CD4-positive, alpha-beta memory T cell (primary cell): ENCODE measurements around the gene FAM163B. TPM values are rescaled to one million over a fixed set of nuclear protein-coding genes. Genes with fewer than 3 reads are reported as not detected.
A peak's percentile ranks its signal among the peaks of the same experiment; 100 is the strongest.

Source experiments
- CTCF ChIA-PET: fragments of 350-600 bp; sonication (Branson Sonifier 250); formaldehyde crosslinking; loops from one replicate; lab custom pipeline; 2021; ENCODE audit warnings: inconsistent platforms; ENCODE audit not compliant: partially characterized antibody; lab: Charles Lee
- POLR2A ChIA-PET: fragments of 350-600 bp; sonication (Branson Sonifier 250); formaldehyde crosslinking; loops from one replicate; lab custom pipeline; 2021; ENCODE audit not compliant: partially characterized antibody; lab: Charles Lee
- DNase-seq, 5 donors: peaks; one replicate each; pipeline versions ENCODE4 v3.0.0 to v3.0.0-alpha.2; 2020 to 2022; ENCODE audit warnings: mixed read lengths in 1 of 5
- H3K27ac ChIP-seq: one replicate; pipeline ENCODE4 v1.7.0; 2013; ENCODE audit warnings: low read depth, low read length
- H3K27me3 ChIP-seq: 2 replicates; pipeline ENCODE4 v1.7.0; 2013; ENCODE audit warnings: mild to moderate bottlenecking, low read length, moderate library complexity; ENCODE audit not compliant: insufficient read depth
- H3K36me3 ChIP-seq: 2 replicates; pipeline ENCODE4 v1.7.0; 2013; ENCODE audit warnings: mild to moderate bottlenecking, low read length, moderate library complexity; ENCODE audit not compliant: insufficient read depth
- H3K4me1 ChIP-seq: 2 replicates; pipeline ENCODE4 v1.7.0; 2013; ENCODE audit warnings: mild to moderate bottlenecking, low read length, moderate library complexity; ENCODE audit not compliant: insufficient read depth
- H3K4me3 ChIP-seq, 2 donors: one replicate each; pipeline ENCODE4 v1.7.0; 2013; ENCODE audit warnings: low read length in 2 of 2, mild to moderate bottlenecking in 1 of 2
- H3K9me3 ChIP-seq, 2 donors: one replicate each; pipeline ENCODE4 v1.7.0; 2013; ENCODE audit warnings: low read length in 2 of 2, control low read depth in 1 of 2; ENCODE audit not compliant: control insufficient read depth in 1 of 2
- H3K27ac Mint-ChIP-seq, 7 donors: one replicate each; pipeline ENCODE4 v1.8.0; 2020 to 2021; ENCODE audit warnings: mixed read lengths in 7 of 7, mild to moderate bottlenecking in 6 of 7, inconsistent platforms in 3 of 7, moderate library complexity in 3 of 7
- H3K27me3 Mint-ChIP-seq, 2 donors: one replicate each; pipeline ENCODE4 v1.8.0; 2020 to 2021; ENCODE audit warnings: mixed read lengths in 2 of 2
- H3K36me3 Mint-ChIP-seq, 2 donors: one replicate each; pipeline ENCODE4 v1.8.0; 2020 to 2021; ENCODE audit warnings: mixed read lengths in 2 of 2, inconsistent platforms in 1 of 2, mild to moderate bottlenecking in 1 of 2
- H3K4me1 Mint-ChIP-seq, 4 donors: one replicate each; pipeline ENCODE4 v1.8.0; 2020 to 2021; ENCODE audit warnings: mixed read lengths in 4 of 4, mild to moderate bottlenecking in 1 of 4
- H3K4me3 Mint-ChIP-seq, 8 donors: one replicate each; pipeline ENCODE4 v1.8.0; 2020 to 2021; ENCODE audit warnings: mixed read lengths in 8 of 8, mild to moderate bottlenecking in 7 of 8, moderate library complexity in 6 of 8, inconsistent platforms in 3 of 8
- H3K9me3 Mint-ChIP-seq, 8 donors: one replicate each; pipeline ENCODE4 v1.8.0; 2020 to 2021; ENCODE audit warnings: mixed read lengths in 8 of 8, mild to moderate bottlenecking in 5 of 8, inconsistent platforms in 3 of 8, moderate library complexity in 1 of 8
- intact Hi-C: fragments of 100-400 bp; cut with micrococcal nuclease; formaldehyde crosslinking; loops from one replicate; pipeline ENCODE4 v1.15.1; 2023
- polyA plus RNA-seq, 2 donors: library from polyadenylated mRNA; unstranded; fragments of 300-500 nt; fragmentation: Illumina TruSeq; gene quantifications; one replicate each; pipeline ENCODE4 v1.2.3, GENCODE V29; 2021
- total RNA-seq, 2 experiments: library from RNA; stranded (reverse); gene quantifications; one replicate each; pipeline ENCODE4 v1.2.3, GENCODE V29; 2021

FAM163B gene
- total and polyA plus RNA-seq, 4 experiments from 2014 or later = not detected

- Histone ChIP-seq H3K9me3 (no peaks in the 10 kb centered on the region), H3K27me3 (no peaks in the 10 kb centered on the region), H3K27ac (no peak overlapping the region), H3K4me3 (no peak overlapping the region), H3K36me3 (no peaks in the 10 kb centered on the region), H3K4me1 (no peaks in the 10 kb centered on the region)
- CTCF ChIA-PET = no interaction called here
- no peak overlapping the region for H3K27ac Mint-ChIP-seq
- DNase-seq = no peak
- no peak overlapping the region for H3K4me3 Mint-ChIP-seq
- no peaks in the 10 kb centered on the region for H3K36me3 Mint-ChIP-seq
- peaks cover 0 to 7% (median 4%) of the 10 kb centered on the region in 4 donors for H3K4me1 Mint-ChIP-seq
- intact Hi-C loops = no loop called here
- H3K27me3 Mint-ChIP-seq = peaks cover 0 to 7% of the 10 kb centered on the region in 2 donors
- POLR2A ChIA-PET = no interaction called here
- H3K9me3 Mint-ChIP-seq = no peaks in the 10 kb centered on the region
Observed at GRCh38 chr9:133642708-133643361, 33.6 kb upstream of the FAM163B start.

GRCh38 chr9:133641861-133642595, 32.8 kb upstream of the FAM163B start:
- Mint-ChIP-seq H3K27me3 (peaks cover 0 to 7% of the 10 kb centered on the region in 2 donors), H3K36me3 (no peaks in the 10 kb centered on the region), H3K9me3 (no peaks in the 10 kb centered on the region), H3K27ac (no peak overlapping the region), H3K4me1 (peaks cover 0 to 2% (median under 1%) of the 10 kb centered on the region in 4 donors), H3K4me3 (no peak overlapping the region)
- no peak overlapping the region for H3K4me3 ChIP-seq
- no peaks in the 10 kb centered on the region for H3K36me3 ChIP-seq
- no peak for DNase-seq
- ChIA-PET CTCF (no interaction called here), POLR2A (no interaction called here)
- no peaks in the 10 kb centered on the region for H3K9me3 ChIP-seq
- intact Hi-C loops = no loop called here
- no peaks in the 10 kb centered on the region for H3K4me1 ChIP-seq
- no peaks in the 10 kb centered on the region for H3K27me3 ChIP-seq
- H3K27ac ChIP-seq = no peak overlapping the region

- POLR2A ChIA-PET = no interaction called here
- no peak overlapping the region for H3K27ac Mint-ChIP-seq
- intact Hi-C loops = no loop called here
- Histone ChIP-seq H3K9me3 (no peaks in the 10 kb centered on the region), H3K27me3 (no peaks in the 10 kb centered on the region), H3K4me3 (no peak overlapping the region), H3K4me1 (no peaks in the 10 kb centered on the region), H3K27ac (no peak overlapping the region), H3K36me3 (no peaks in the 10 kb centered on the region)
- no peaks in the 10 kb centered on the region for H3K9me3 Mint-ChIP-seq
- H3K4me1 Mint-ChIP-seq = peaks cover 0 to 2% (median 0%) of the 10 kb centered on the region in 4 donors
- H3K4me3 Mint-ChIP-seq = no peak overlapping the region
- no peak for DNase-seq
- CTCF ChIA-PET = no interaction called here
- H3K36me3 Mint-ChIP-seq = no peaks in the 10 kb centered on the region
- H3K27me3 Mint-ChIP-seq = peaks cover 0 to 7% of the 10 kb centered on the region in 2 donors
Observed at GRCh38 chr9:133641396-133641655, 32.1 kb upstream of the FAM163B start.

GRCh38 chr9:133640580-133641395, 31.6 kb upstream of the FAM163B start:
- no peaks in the 10 kb centered on the region for H3K4me1 ChIP-seq
- H3K27me3 ChIP-seq = no peaks in the 10 kb centered on the region
- DNase-seq = no peak
- Mint-ChIP-seq H3K27me3 (peaks cover 0 to 7% of the 10 kb centered on the region in 2 donors), H3K27ac (no peak overlapping the region), H3K4me1 (peaks cover 0 to 2% (median 0%) of the 10 kb centered on the region in 4 donors), H3K9me3 (no peaks in the 10 kb centered on the region), H3K4me3 (no peak overlapping the region), H3K36me3 (no peaks in the 10 kb centered on the region)
- POLR2A ChIA-PET = no interaction called here
- no peak overlapping the region for H3K4me3 ChIP-seq
- no peak overlapping the region for H3K27ac ChIP-seq
- intact Hi-C loops = no loop called here
- CTCF ChIA-PET = interaction anchor here (1.1 kb wide), 1 partner anchor 102 kb away, joined by 3 read pairs; no protein-coding TSS in a partner anchor
- H3K36me3 ChIP-seq = no peaks in the 10 kb centered on the region
- H3K9me3 ChIP-seq = no peaks in the 10 kb centered on the region

- H3K27me3 ChIP-seq = no peaks in the 10 kb centered on the region
- ChIA-PET CTCF (interaction anchor here (1.1 kb wide), 1 partner anchor 102 kb away, joined by 3 read pairs; no protein-coding TSS in a partner anchor), POLR2A (no interaction called here)
- H3K4me3 Mint-ChIP-seq = no peak overlapping the region
- no peaks in the 10 kb centered on the region for H3K9me3 ChIP-seq
- no peak overlapping the region for H3K27ac Mint-ChIP-seq
- H3K4me1 Mint-ChIP-seq = peaks cover 0 to 2% (median 0%) of the 10 kb centered on the region in 4 donors
- H3K4me3 ChIP-seq = no peak overlapping the region
- peaks cover 0 to 7% of the 10 kb centered on the region in 2 donors for H3K27me3 Mint-ChIP-seq
- H3K4me1 ChIP-seq = no peaks in the 10 kb centered on the region
- H3K36me3 Mint-ChIP-seq = no peaks in the 10 kb centered on the region
- no peaks in the 10 kb centered on the region for H3K9me3 Mint-ChIP-seq
- H3K36me3 ChIP-seq = no peaks in the 10 kb centered on the region
- intact Hi-C loops = no loop called here
- H3K27ac ChIP-seq = no peak overlapping the region
- no peak for DNase-seq
Observed at GRCh38 chr9:133640160-133640559, 31.0 kb upstream of the FAM163B start.

GRCh38 chr9:133639613-133640012, 30.4 kb upstream of the FAM163B start:
- Mint-ChIP-seq H3K4me3 (no peak overlapping the region), H3K4me1 (no peaks in the 10 kb centered on the region), H3K36me3 (no peaks in the 10 kb centered on the region), H3K9me3 (no peaks in the 10 kb centered on the region), H3K27me3 (peaks cover 0 to 10% of the 10 kb centered on the region in 2 donors), H3K27ac (no peak overlapping the region)
- H3K27ac ChIP-seq = no peak overlapping the region
- H3K9me3 ChIP-seq = no peaks in the 10 kb centered on the region
- no peaks in the 10 kb centered on the region for H3K27me3 ChIP-seq
- ChIA-PET CTCF (no interaction called here), POLR2A (no interaction called here)
- no peaks in the 10 kb centered on the region for H3K36me3 ChIP-seq
- intact Hi-C loops = no loop called here
- H3K4me1 ChIP-seq = no peaks in the 10 kb centered on the region
- DNase-seq = no peak
- H3K4me3 ChIP-seq = no peak overlapping the region

- Histone ChIP-seq H3K4me1 (no peaks in the 10 kb centered on the region), H3K36me3 (no peaks in the 10 kb centered on the region), H3K27ac (no peak overlapping the region), H3K9me3 (no peaks in the 10 kb centered on the region), H3K27me3 (no peaks in the 10 kb centered on the region), H3K4me3 (no peak overlapping the region)
- POLR2A ChIA-PET = no interaction called here
- CTCF ChIA-PET = no interaction called here
- peaks cover 0 to 10% of the 10 kb centered on the region in 2 donors for H3K27me3 Mint-ChIP-seq
- no peaks in the 10 kb centered on the region for H3K36me3 Mint-ChIP-seq
- intact Hi-C loops = no loop called here
- H3K4me3 Mint-ChIP-seq = no peak overlapping the region
- no peaks in the 10 kb centered on the region for H3K9me3 Mint-ChIP-seq
- peak overlapping the region in 1 of 7 donors; percentile 11 for H3K27ac Mint-ChIP-seq
- no peaks in the 10 kb centered on the region for H3K4me1 Mint-ChIP-seq
- DNase-seq = no peak
Observed at GRCh38 chr9:133638711-133639110, 29.5 kb upstream of the FAM163B start.
